Choroid plexus epithelial cell (primary cell): ENCODE measurements around the gene IL4.

Experiments used
- DNase-seq: peaks from one replicate; pipeline ENCODE4 v3.0.0-alpha.2; 2010; ENCODE audit warnings: low read depth
- H3K4me3 ChIP-seq: 2 replicates; pipeline ENCODE4 v1.5.1; 2011; ENCODE audit warnings: low read depth, mild to moderate bottlenecking, control low read depth, low read length, moderate library complexity
- CTCF ChIP-seq: conservative IDR thresholded peaks from 2 replicates; pipeline ENCODE4 v1.5.1; 2011; ENCODE audit warnings: low read depth, mild to moderate bottlenecking, control low read depth, inconsistent platforms, low read length, moderate library complexity

IL4 gene

GRCh38 chr5:132708645-132709044 is 34.9 kb downstream of the IL4 start:
- H3K4me3 ChIP-seq: no peak overlapping the region
- DNase-seq: no peak
- no peak for TF ChIP-seq CTCF

- no peak overlapping the region for H3K4me3 ChIP-seq
- peak; percentile 35 for TF ChIP-seq CTCF
- peak; percentile 33 for DNase-seq
Observed at GRCh38 chr5:132714456-132715307, 40.9 kb downstream of the IL4 start.

GRCh38 chr5:132718544-132719312 is 44.9 kb downstream of the IL4 start:
- no peak for TF ChIP-seq CTCF
- H3K4me3 ChIP-seq: no peak overlapping the region
- no peak for DNase-seq

- TF ChIP-seq CTCF: no peak
- H3K4me3 ChIP-seq: no peak overlapping the region
- DNase-seq: no peak
Observed at GRCh38 chr5:132725745-132726144, 52.0 kb downstream of the IL4 start.

GRCh38 chr5:132729896-132730295 is 56.1 kb downstream of the IL4 start:
- H3K4me3 ChIP-seq: no peak overlapping the region
- no peak for TF ChIP-seq CTCF
- no peak for DNase-seq
